SK-N-SH treated with all-trans-retinoic acid at 6 μM for 48 hours (cell line): Measurements from ENCODE around the gene CHTF18.

ENCODE experiments used
- PPARA ChIP-seq: fragments of 250-450 bp; sonication (Bioruptor Pico); IDR thresholded peaks from 2 replicates; pipeline ENCODE4 v1.5.0; 2020; ENCODE audit warnings: mild to moderate bottlenecking, borderline replicate concordance
- ZFP3 ChIP-seq: fragments of 250-450 bp; sonication (Bioruptor Pico); IDR thresholded peaks from 2 replicates; pipeline ENCODE4 v1.5.0; 2020; ENCODE audit warnings: mild to moderate bottlenecking, moderate library complexity
- TF ChIP-seq, protein P1 (sequence below): fragments of 250-450 bp; sonication (Bioruptor Pico); IDR thresholded peaks from 2 replicates; pipeline ENCODE4 v1.5.1; 2020; ENCODE audit warnings: low read depth, mild to moderate bottlenecking, moderate library complexity
- TF ChIP-seq, protein P2 (sequence below): fragments of 250-450 bp; sonication (Bioruptor Pico); IDR thresholded peaks from 2 replicates; pipeline ENCODE4 v1.5.0; 2020; ENCODE audit warnings: mild to moderate bottlenecking, moderate library complexity

GRCh38 chr16:788399-789126, at the start of gene CHTF18:
- TF ChIP-seq ZFP3 (CRISPR knock-in tag), result no peak
- TF ChIP-seq, protein P1, sequence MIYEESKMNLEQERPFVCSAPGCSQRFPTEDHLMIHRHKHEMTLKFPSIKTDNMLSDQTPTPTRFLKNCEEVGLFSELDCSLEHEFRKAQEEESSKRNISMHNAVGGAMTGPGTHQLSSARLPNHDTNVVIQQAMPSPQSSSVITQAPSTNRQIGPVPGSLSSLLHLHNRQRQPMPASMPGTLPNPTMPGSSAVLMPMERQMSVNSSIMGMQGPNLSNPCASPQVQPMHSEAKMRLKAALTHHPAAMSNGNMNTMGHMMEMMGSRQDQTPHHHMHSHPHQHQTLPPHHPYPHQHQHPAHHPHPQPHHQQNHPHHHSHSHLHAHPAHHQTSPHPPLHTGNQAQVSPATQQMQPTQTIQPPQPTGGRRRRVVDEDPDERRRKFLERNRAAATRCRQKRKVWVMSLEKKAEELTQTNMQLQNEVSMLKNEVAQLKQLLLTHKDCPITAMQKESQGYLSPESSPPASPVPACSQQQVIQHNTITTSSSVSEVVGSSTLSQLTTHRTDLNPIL (CRISPR knock-in tag), result no peak
- no peak for TF ChIP-seq PPARA (CRISPR knock-in tag)
- TF ChIP-seq, protein P2, sequence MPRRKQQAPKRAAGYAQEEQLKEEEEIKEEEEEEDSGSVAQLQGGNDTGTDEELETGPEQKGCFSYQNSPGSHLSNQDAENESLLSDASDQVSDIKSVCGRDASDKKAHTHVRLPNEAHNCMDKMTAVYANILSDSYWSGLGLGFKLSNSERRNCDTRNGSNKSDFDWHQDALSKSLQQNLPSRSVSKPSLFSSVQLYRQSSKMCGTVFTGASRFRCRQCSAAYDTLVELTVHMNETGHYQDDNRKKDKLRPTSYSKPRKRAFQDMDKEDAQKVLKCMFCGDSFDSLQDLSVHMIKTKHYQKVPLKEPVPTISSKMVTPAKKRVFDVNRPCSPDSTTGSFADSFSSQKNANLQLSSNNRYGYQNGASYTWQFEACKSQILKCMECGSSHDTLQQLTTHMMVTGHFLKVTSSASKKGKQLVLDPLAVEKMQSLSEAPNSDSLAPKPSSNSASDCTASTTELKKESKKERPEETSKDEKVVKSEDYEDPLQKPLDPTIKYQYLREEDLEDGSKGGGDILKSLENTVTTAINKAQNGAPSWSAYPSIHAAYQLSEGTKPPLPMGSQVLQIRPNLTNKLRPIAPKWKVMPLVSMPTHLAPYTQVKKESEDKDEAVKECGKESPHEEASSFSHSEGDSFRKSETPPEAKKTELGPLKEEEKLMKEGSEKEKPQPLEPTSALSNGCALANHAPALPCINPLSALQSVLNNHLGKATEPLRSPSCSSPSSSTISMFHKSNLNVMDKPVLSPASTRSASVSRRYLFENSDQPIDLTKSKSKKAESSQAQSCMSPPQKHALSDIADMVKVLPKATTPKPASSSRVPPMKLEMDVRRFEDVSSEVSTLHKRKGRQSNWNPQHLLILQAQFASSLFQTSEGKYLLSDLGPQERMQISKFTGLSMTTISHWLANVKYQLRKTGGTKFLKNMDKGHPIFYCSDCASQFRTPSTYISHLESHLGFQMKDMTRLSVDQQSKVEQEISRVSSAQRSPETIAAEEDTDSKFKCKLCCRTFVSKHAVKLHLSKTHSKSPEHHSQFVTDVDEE, result no peak
